GM21515 (cell line): ENCODE data around the gene ABL2.

Experiments used
- ATAC-seq: cut with Tn5 transposase; IDR thresholded peaks from one replicate; pipeline ENCODE4 v1.9.1; 2021; ENCODE audit not compliant: unreplicated experiment

The ABL2 gene

GRCh38 chr1:179058487-179059483, 170.7 kb downstream of the ABL2 start:
- no peak for ATAC-seq

- ATAC-seq, result no peak
These were observed 173.5 kb downstream of the ABL2 start for GRCh38 chr1:179055937-179056336.

- no peak for ATAC-seq
These were observed 176.0 kb downstream of the ABL2 start for GRCh38 chr1:179053486-179053885.

- ATAC-seq, result no peak
These were observed 176.7 kb downstream of the ABL2 start for GRCh38 chr1:179052776-179053175.
